Measurements from ENCODE around the gene C12orf76. TPM values are rescaled to one million over a fixed set of nuclear protein-coding genes. Genes with fewer than 3 reads are reported as not detected.

The C12orf76 gene
- total and polyA plus RNA-seq, 2 of the 13 experiments (the other 11 are each of a cell fraction or from before 2014, with no cell fraction given) = 15.8 to 38.4 TPM

DNA sequence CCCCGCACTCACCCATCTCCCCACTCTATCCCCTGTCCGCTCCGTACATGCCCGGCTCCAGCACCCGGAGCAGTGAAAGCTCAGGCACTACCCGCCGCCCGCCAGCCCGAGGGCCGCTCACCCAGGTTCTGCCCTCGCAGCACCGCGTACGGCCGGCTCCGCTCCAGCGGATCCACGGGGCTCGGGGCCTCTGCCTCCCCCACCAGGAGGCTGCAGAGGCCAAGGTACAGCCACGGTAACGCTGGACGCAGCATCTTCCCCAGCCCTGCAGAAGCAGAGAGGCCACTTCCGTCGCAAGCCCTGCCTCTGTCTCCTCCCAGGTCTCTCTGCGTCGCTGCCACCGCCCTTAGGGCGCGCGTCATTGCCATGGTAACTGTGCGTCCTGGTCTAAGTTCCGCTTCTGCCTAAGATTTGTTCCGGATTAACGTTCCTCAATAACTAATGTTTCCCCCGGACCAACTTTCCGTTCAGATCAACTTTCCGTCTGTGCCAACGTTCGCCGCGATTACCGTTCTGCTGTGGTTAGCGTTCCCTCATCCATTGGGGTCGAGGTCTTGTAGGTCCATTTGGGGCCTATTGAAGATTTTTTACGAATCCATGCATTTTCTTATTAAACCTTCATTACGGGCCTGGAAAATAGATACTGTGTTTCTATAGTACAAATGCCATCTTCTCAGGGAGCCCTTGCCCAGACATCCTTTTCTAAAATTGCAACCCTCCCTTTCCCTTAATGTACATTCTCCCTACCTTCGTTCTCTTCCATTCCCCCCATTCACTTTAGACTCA lies at the start of gene C12orf76 (continued):
- TF ChIP-seq NFIB (CRISPR knock-in tag; IDR thresholded peaks at IDR 0.05; ENCODE audit: borderline replicate concordance) = no peak
- TF ChIP-seq, protein P1, sequence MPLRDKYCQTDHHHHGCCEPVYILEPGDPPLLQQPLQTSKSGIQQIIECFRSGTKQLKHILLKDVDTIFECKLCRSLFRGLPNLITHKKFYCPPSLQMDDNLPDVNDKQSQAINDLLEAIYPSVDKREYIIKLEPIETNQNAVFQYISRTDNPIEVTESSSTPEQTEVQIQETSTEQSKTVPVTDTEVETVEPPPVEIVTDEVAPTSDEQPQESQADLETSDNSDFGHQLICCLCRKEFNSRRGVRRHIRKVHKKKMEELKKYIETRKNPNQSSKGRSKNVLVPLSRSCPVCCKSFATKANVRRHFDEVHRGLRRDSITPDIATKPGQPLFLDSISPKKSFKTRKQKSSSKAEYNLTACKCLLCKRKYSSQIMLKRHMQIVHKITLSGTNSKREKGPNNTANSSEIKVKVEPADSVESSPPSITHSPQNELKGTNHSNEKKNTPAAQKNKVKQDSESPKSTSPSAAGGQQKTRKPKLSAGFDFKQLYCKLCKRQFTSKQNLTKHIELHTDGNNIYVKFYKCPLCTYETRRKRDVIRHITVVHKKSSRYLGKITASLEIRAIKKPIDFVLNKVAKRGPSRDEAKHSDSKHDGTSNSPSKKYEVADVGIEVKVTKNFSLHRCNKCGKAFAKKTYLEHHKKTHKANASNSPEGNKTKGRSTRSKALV (CRISPR knock-in tag; IDR thresholded peaks at IDR 0.05) = no peak
- TF ChIP-seq SIN3A (IDR thresholded peaks at IDR 0.05; ENCODE audit: borderline replicate concordance, low read depth, low read length) = peak; percentile 97
- TF ChIP-seq, protein P2, sequence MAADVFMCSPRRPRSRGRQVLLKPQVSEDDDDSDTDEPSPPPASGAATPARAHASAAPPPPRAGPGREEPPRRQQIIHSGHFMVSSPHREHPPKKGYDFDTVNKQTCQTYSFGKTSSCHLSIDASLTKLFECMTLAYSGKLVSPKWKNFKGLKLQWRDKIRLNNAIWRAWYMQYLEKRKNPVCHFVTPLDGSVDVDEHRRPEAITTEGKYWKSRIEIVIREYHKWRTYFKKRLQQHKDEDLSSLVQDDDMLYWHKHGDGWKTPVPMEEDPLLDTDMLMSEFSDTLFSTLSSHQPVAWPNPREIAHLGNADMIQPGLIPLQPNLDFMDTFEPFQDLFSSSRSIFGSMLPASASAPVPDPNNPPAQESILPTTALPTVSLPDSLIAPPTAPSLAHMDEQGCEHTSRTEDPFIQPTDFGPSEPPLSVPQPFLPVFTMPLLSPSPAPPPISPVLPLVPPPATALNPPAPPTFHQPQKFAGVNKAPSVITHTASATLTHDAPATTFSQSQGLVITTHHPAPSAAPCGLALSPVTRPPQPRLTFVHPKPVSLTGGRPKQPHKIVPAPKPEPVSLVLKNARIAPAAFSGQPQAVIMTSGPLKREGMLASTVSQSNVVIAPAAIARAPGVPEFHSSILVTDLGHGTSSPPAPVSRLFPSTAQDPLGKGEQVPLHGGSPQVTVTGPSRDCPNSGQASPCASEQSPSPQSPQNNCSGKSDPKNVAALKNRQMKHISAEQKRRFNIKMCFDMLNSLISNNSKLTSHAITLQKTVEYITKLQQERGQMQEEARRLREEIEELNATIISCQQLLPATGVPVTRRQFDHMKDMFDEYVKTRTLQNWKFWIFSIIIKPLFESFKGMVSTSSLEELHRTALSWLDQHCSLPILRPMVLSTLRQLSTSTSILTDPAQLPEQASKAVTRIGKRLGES (CRISPR knock-in tag; IDR thresholded peaks at IDR 0.05; ENCODE audit: borderline replicate concordance) = no peak
- no peak; the same call in 1 of the 2 replicates for TF ChIP-seq GATAD2A (CRISPR knock-in tag; IDR thresholded peaks at IDR 0.05)
- TF ChIP-seq ARNT (IDR thresholded peaks at IDR 0.05) = no peak
- no peak for TF ChIP-seq ZNF136 (CRISPR knock-in tag; IDR thresholded peaks at IDR 0.05; ENCODE audit: low read depth)
- TF ChIP-seq SRY (CRISPR knock-in tag; IDR thresholded peaks at IDR 0.05) = 0 out of 2 replicates have a peak, but pooled peaks have one; percentile 72
- no peak for TF ChIP-seq ATAD3A (CRISPR knock-in tag; IDR thresholded peaks at IDR 0.05)
- TF ChIP-seq, protein P3, sequence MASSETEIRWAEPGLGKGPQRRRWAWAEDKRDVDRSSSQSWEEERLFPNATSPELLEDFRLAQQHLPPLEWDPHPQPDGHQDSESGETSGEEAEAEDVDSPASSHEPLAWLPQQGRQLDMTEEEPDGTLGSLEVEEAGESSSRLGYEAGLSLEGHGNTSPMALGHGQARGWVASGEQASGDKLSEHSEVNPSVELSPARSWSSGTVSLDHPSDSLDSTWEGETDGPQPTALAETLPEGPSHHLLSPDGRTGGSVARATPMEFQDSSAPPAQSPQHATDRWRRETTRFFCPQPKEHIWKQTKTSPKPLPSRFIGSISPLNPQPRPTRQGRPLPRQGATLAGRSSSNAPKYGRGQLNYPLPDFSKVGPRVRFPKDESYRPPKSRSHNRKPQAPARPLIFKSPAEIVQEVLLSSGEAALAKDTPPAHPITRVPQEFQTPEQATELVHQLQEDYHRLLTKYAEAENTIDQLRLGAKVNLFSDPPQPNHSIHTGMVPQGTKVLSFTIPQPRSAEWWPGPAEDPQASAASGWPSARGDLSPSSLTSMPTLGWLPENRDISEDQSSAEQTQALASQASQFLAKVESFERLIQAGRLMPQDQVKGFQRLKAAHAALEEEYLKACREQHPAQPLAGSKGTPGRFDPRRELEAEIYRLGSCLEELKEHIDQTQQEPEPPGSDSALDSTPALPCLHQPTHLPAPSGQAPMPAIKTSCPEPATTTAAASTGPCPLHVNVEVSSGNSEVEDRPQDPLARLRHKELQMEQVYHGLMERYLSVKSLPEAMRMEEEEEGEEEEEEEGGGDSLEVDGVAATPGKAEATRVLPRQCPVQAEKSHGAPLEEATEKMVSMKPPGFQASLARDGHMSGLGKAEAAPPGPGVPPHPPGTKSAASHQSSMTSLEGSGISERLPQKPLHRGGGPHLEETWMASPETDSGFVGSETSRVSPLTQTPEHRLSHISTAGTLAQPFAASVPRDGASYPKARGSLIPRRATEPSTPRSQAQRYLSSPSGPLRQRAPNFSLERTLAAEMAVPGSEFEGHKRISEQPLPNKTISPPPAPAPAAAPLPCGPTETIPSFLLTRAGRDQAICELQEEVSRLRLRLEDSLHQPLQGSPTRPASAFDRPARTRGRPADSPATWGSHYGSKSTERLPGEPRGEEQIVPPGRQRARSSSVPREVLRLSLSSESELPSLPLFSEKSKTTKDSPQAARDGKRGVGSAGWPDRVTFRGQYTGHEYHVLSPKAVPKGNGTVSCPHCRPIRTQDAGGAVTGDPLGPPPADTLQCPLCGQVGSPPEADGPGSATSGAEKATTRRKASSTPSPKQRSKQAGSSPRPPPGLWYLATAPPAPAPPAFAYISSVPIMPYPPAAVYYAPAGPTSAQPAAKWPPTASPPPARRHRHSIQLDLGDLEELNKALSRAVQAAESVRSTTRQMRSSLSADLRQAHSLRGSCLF (CRISPR knock-in tag; IDR thresholded peaks at IDR 0.05; ENCODE audit: borderline replicate concordance) = no peak
- peak; percentile 76 for TF ChIP-seq CBX1 (IDR thresholded peaks at IDR 0.05; ENCODE audit: low read depth)

Data from HepG2 (cell line).